ENCODE data around the gene SBF1. TPM values are rescaled to one million over a fixed set of nuclear protein-coding genes. Genes with fewer than 3 reads are reported as not detected.
A peak's percentile ranks its signal among the peaks of the same experiment; 100 is the strongest.
"Not testable (repeated sequence)": the region's sequence is repeated elsewhere in the genome, so short reads cannot be mapped to it uniquely, and the experiment has no call there.

The SBF1 gene
- total RNA-seq, 4 donors from 2014 or later: 48.5 to 77.7 (median 68.3) TPM

DNA sequence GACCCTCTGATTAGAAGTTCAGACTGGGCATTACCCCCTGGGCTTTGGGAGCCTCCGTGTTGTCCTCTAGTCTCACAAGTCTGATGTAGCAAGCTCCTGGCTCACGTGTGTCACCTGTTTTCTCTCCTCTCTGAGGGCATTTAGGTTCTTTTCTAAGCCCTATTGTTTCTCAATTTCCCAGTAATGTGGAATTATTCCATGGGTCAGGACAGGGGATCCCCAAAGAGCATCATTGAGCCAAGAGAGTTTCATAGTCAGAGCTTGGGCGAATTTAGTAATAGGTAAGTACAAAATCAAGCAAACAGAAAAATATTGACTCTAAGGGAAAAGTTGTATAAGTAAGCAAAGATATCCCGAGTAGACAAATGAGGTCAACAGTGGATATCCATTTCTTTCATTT is 74.4 kb downstream of the SBF1 start:
- peak overlapping the region in 3 of 4 donors; percentile 16 to 62 (median 46) for H3K27ac ChIP-seq
- TF ChIP-seq EP300 (IDR thresholded peaks at IDR 0.05): no peak
- no peak for TF ChIP-seq POLR2A (IDR thresholded peaks at IDR 0.05)
- TF ChIP-seq, protein P1, sequence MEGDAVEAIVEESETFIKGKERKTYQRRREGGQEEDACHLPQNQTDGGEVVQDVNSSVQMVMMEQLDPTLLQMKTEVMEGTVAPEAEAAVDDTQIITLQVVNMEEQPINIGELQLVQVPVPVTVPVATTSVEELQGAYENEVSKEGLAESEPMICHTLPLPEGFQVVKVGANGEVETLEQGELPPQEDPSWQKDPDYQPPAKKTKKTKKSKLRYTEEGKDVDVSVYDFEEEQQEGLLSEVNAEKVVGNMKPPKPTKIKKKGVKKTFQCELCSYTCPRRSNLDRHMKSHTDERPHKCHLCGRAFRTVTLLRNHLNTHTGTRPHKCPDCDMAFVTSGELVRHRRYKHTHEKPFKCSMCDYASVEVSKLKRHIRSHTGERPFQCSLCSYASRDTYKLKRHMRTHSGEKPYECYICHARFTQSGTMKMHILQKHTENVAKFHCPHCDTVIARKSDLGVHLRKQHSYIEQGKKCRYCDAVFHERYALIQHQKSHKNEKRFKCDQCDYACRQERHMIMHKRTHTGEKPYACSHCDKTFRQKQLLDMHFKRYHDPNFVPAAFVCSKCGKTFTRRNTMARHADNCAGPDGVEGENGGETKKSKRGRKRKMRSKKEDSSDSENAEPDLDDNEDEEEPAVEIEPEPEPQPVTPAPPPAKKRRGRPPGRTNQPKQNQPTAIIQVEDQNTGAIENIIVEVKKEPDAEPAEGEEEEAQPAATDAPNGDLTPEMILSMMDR (IDR thresholded peaks at IDR 0.05): no peak

DNA sequence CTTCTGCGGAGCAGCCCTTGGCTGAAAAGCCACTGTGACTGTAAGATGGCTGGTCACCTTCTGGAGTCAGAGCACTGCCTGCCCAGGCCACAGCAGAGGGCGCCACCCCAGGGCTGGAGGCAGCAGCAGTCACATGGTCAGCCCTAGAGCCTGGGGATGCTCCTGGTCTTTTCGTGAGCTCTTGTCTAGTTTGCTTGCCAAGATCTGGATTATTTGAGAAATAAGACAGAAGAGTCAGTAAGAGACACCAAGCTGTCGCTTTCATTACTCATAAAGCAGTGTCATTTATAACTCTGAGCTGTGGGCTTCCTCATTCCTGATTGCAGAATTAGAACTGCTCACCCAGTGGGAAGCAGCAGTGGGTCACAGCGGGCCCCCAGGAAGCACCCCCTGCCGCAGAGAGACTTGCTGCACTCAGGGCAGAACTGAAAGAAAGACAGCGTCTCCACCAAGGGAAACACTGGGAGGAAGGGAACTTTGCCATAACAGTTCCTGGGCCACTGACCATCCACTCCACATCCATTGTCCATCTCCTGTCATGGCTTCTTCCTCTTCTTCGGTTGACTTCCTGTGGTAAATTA is 75.0 kb downstream of the SBF1 start:
- no peak for DNase-seq (ENCODE audit: low spot score in 2 of 2)
- H3K27ac ChIP-seq: peak overlapping the region in 3 of 4 donors; percentile 38 to 62 (median 46)
- H3K36me3 ChIP-seq: peaks cover 0 to 24% (median 0%) of the 10 kb centered on the region in 3 donors
- peaks cover 0 to 55% (median 3%) of the 10 kb centered on the region in 4 donors for H3K4me1 ChIP-seq
- 73 to 76% methylated on average over 8 of the region's 8 CpGs for WGBS, 2 donors
- H3K4me3 ChIP-seq: no peak overlapping the region
- H3K27me3 ChIP-seq: no peaks in the 10 kb centered on the region
- no peak for TF ChIP-seq POLR2A (IDR thresholded peaks at IDR 0.05)
- TF ChIP-seq, protein P1 (IDR thresholded peaks at IDR 0.05): peak in 3 of 5 experiments; percentile 16 to 27 (median 24)
- peak in 1 of 2 donors; percentile 20 for TF ChIP-seq EP300 (IDR thresholded peaks at IDR 0.05)
- no peaks in the 10 kb centered on the region for H3K9me3 ChIP-seq

More for the DNA sequence above, 74.4 kb downstream of the SBF1 start:
- Histone ChIP-seq H3K4me3 (no peak overlapping the region), H3K27me3 (no peaks in the 10 kb centered on the region), H3K4me1 (peaks cover 0 to 56% (median 3%) of the 10 kb centered on the region in 4 donors), H3K36me3 (peaks cover 0 to 18% (median 0%) of the 10 kb centered on the region in 3 donors), H3K9me3 (no peaks in the 10 kb centered on the region)
- 62 to 73% methylated on average over 4 of the region's 4 CpGs for WGBS, 2 donors
- DNase-seq (ENCODE audit: low spot score in 2 of 2): no peak

DNA sequence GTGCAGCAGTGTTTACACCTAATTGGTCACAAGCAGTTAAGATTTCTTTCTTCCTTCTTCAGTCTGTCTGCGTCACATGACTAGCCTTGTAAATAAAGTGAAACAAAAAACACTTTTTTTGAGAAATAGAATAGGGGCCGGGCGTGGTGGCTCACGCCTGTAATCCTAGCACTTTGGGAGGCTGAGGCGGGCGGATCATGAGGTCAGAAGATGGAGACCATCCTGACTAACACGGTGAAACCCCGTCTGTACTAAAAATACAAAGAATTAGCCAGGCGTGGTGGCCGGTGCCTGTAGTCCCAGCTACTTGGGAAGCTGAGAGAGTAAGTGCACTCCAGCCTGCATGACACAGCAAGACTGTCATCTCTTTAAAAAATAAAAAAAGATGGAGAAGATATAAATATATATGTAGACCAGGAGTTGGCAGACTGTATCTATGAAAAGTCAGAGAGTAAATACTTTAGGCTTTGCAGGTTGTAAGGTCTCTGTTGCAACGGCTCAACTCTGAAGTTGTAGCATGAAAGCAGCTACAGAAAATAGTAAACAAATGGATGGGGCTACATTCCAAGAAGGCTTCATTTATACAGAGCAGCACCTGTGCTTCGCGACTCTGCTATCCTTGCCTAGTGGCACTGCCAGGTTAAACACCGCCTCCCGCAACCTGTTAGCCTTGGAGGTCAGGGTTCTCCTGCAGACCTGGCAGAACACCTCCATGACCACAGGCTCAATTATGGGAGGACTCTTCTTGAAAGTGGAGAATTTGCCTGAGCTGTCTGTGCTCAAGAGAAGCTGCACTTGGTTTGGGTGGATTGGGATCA is 75.8 kb downstream of the SBF1 start:
- no peak for DNase-seq (ENCODE audit: low spot score in 2 of 2)
- Histone ChIP-seq H3K27ac (peak overlapping the region in 3 of 4 donors; percentile 38 to 62 (median 53)), H3K4me3 (no peak overlapping the region), H3K36me3 (peaks cover 0 to 30% (median 0%) of the 10 kb centered on the region in 3 donors), H3K27me3 (no peaks in the 10 kb centered on the region), H3K9me3 (no peaks in the 10 kb centered on the region), H3K4me1 (peaks cover 0 to 51% (median 3%) of the 10 kb centered on the region in 4 donors)
- TF ChIP-seq, protein P1 (IDR thresholded peaks at IDR 0.05): no peak
- TF ChIP-seq POLR2A (IDR thresholded peaks at IDR 0.05) (no peak), EP300 (IDR thresholded peaks at IDR 0.05) (no peak)
- 71 to 79% methylated on average over 15 of the region's 15 CpGs for WGBS, 2 donors

DNA sequence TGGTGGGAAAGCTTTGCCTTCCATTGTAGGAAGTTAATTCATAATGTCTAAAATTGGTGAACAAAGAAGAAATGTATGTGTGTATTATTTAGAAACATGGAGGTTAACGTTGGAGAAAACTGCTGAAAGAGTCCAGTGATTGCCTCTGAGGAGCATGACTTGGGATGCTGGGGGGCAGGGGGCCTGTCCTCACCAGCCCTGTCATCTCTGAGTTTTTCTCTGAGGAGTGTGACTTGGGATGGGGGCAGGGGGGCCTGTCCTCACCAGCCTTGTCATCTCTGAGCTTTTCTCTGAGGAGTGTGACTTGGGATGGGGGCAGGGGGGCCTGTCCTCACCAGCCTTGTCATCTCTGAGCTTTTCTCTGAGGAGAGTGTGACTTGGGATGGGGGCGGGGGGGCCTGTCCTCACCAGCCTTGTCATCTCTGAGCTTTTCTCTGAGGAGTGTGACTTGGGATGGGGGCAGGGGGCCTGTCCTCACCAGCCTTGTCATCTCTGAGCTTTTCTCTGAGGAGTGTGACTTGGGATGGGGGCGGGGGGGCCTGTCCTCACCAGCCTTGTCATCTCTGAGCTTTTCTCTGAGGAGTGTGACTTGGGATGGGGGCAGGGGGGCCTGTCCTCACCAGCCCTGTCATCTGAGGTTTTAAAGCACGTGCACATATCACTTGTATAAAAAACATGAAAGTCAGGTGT is 77.3 kb downstream of the SBF1 start:
- H3K9me3 ChIP-seq; H3K27ac ChIP-seq; H3K4me3 ChIP-seq; H3K27me3 ChIP-seq; DNase-seq (ENCODE audit: low spot score in 2 of 2): not testable (repeated sequence)
- H3K36me3 ChIP-seq: peaks cover 0 to 37% (median 0%) of the 10 kb centered on the region in 3 donors
- H3K4me1 ChIP-seq: peaks cover 0 to 39% (median 3%) of the 10 kb centered on the region in 4 donors
- WGBS, 2 donors: 70 to 72% methylated on average over 3 of the region's 4 CpGs

DNA sequence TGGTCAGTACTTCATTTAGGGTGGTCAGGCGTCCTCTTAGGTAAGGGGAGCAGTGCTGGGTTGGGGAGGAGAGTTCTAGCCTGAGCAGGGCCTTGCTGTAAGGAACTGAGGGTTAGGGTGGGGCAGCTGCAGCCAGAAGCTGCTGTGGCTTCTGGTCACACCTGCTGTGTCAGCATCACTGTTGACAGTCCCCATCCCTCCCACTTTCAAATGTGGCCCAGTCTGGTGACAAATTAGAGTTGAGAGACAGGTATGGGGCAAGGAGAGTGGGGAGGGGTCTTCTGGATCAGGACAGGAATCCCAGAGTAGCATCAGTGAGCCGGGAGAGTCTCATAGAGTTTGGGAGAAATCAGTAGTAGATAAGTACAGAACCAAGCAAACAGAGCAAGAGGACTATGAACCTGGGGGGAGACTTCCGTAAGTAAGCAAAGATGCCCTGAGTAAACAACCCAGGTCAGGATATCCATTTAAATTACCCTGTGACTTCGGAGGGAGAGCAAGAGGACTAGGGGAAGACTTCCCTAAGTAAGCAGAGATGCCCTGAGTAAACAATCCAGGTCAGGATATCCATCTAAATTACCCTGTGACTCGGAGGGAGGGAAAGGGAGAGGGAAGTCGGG is 78.0 kb downstream of the SBF1 start:
- WGBS, 2 donors: 52 to 56% methylated on average over 6 of the region's 6 CpGs
- no peaks in the 10 kb centered on the region for H3K27me3 ChIP-seq
- DNase-seq (ENCODE audit: low spot score in 2 of 2): no peak
- TF ChIP-seq EP300 (IDR thresholded peaks at IDR 0.05): no peak
- TF ChIP-seq, protein P1 (IDR thresholded peaks at IDR 0.05): no peak
- TF ChIP-seq POLR2A (IDR thresholded peaks at IDR 0.05): no peak
- H3K27ac ChIP-seq: no peak overlapping the region
- peaks cover 0 to 35% (median 3%) of the 10 kb centered on the region in 4 donors for H3K4me1 ChIP-seq
- no peak overlapping the region for H3K4me3 ChIP-seq
- H3K36me3 ChIP-seq: peaks cover 0 to 37% (median 0%) of the 10 kb centered on the region in 3 donors
- no peaks in the 10 kb centered on the region for H3K9me3 ChIP-seq
